WTC11 (cell line): ENCODE results near the gene CST9. TPM values are rescaled to one million over a fixed set of nuclear protein-coding genes. Genes with fewer than 3 reads are reported as not detected.

Source experiments
- ATAC-seq: fragments of 200-7000 bp; cut with Tn5 transposase; 2 replicates; pipeline ENCODE4 v1.10.0; 2021; ENCODE audit warnings: mild to moderate bottlenecking, moderate library complexity
- CTCF ChIA-PET: fragments of 300-600 bp; sonication (Branson Sonifier 250); formaldehyde crosslinking; loops from one replicate; lab custom pipeline; 2021; ENCODE audit warnings: antibody characterized with exemption; lab: Charles Lee
- POLR2A ChIA-PET: fragments of 350-600 bp; sonication (Branson Sonifier 250); formaldehyde crosslinking; loops from one replicate; lab custom pipeline; 2021; ENCODE audit warnings: antibody characterized with exemption; lab: Charles Lee
- DNase-seq: peaks from one replicate; pipeline ENCODE4 v3.0.0; 2021; ENCODE audit warnings: low spot score
- H3K27ac Mint-ChIP-seq: 2 replicates; pipeline ENCODE4 v1.8.0; 2021; ENCODE audit warnings: mixed read lengths
- H3K27me3 Mint-ChIP-seq: 2 replicates; pipeline ENCODE4 v1.8.0; 2021; ENCODE audit warnings: low read depth, mild to moderate bottlenecking, moderate library complexity, mixed read lengths
- H3K36me3 Mint-ChIP-seq: 2 replicates; pipeline ENCODE4 v1.8.0; 2021; ENCODE audit warnings: mixed read lengths
- H3K4me1 Mint-ChIP-seq: 2 replicates; pipeline ENCODE4 v1.8.0; 2022; ENCODE audit warnings: mixed read lengths
- H3K4me3 Mint-ChIP-seq: 2 replicates; pipeline ENCODE4 v1.8.0; 2021; ENCODE audit warnings: mild to moderate bottlenecking, moderate library complexity, mixed read lengths
- H3K9me3 Mint-ChIP-seq: 2 replicates; pipeline ENCODE4 v1.8.0; 2021; ENCODE audit warnings: mixed read lengths
- CBFB ChIP-seq: sonication (generic); formaldehyde crosslinking; IDR thresholded peaks from 2 replicates; pipeline ENCODE4 v1.8.1; 2022; ENCODE audit warnings: mild to moderate bottlenecking, low read depth, missing genetic modification reagents
- CREB1 ChIP-seq: sonication (generic); formaldehyde crosslinking; IDR thresholded peaks from 2 replicates; pipeline ENCODE4 v1.8.0; 2023; ENCODE audit warnings: mild to moderate bottlenecking, missing genetic modification reagents
- E2F4 ChIP-seq: sonication (generic); formaldehyde crosslinking; IDR thresholded peaks from 2 replicates; pipeline ENCODE4 v1.8.1; 2022; ENCODE audit warnings: low read depth, mild to moderate bottlenecking, moderate library complexity, missing genetic modification reagents, borderline replicate concordance
- ERG ChIP-seq: fragments of 250-450 bp; sonication (Bioruptor Pico); IDR thresholded peaks from 2 replicates; pipeline ENCODE4 v1.8.0; 2021; ENCODE audit warnings: mild to moderate bottlenecking
- ETV6 ChIP-seq: sonication (generic); formaldehyde crosslinking; IDR thresholded peaks from 2 replicates; pipeline ENCODE4 v1.8.1; 2022; ENCODE audit warnings: mild to moderate bottlenecking, missing genetic modification reagents
- FOXJ3 ChIP-seq: sonication (generic); formaldehyde crosslinking; IDR thresholded peaks from 2 replicates; pipeline ENCODE4 v1.9.0; 2021; ENCODE audit warnings: missing genetic modification reagents, mild to moderate bottlenecking, borderline replicate concordance
- HMGA2 ChIP-seq: fragments of 250-450 bp; sonication (Bioruptor Pico); IDR thresholded peaks from 2 replicates; pipeline ENCODE4 v1.4.0; 2021; ENCODE audit warnings: mild to moderate bottlenecking, moderate library complexity
- HMGXB4 ChIP-seq: sonication (generic); formaldehyde crosslinking; IDR thresholded peaks from 2 replicates; pipeline ENCODE4 v1.8.1; 2023; ENCODE audit warnings: mild to moderate bottlenecking, moderate library complexity, missing genetic modification reagents
- IRF2 ChIP-seq: sonication (generic); formaldehyde crosslinking; IDR thresholded peaks from 2 replicates; pipeline ENCODE4 v1.8.0; 2022; ENCODE audit warnings: low read depth, missing genetic modification reagents, borderline replicate concordance
- JUN ChIP-seq: sonication (generic); formaldehyde crosslinking; IDR thresholded peaks from 2 replicates; pipeline ENCODE4 v1.8.0; 2023; ENCODE audit warnings: mild to moderate bottlenecking, missing genetic modification reagents
- KAT7 ChIP-seq: sonication (generic); formaldehyde crosslinking; IDR thresholded peaks from 2 replicates; pipeline ENCODE4 v1.8.1; 2023; ENCODE audit warnings: missing genetic modification reagents, mild to moderate bottlenecking, borderline replicate concordance
- MLX ChIP-seq: sonication (generic); formaldehyde crosslinking; IDR thresholded peaks from 2 replicates; pipeline ENCODE4 v1.8.1; 2023; ENCODE audit warnings: mild to moderate bottlenecking, missing genetic modification reagents, moderate library complexity
- MXD4 ChIP-seq: fragments of 250-450 bp; sonication (Bioruptor Pico); IDR thresholded peaks from 2 replicates; pipeline ENCODE4 v1.8.0; 2021; ENCODE audit warnings: mild to moderate bottlenecking, moderate library complexity, borderline replicate concordance
- NFE2L1 ChIP-seq: sonication (generic); formaldehyde crosslinking; IDR thresholded peaks from 2 replicates; pipeline ENCODE4 v1.8.1; 2023; ENCODE audit warnings: missing genetic modification reagents
- NFYB ChIP-seq: sonication (generic); formaldehyde crosslinking; conservative IDR thresholded peaks from 2 replicates; pipeline ENCODE4 v1.8.0; 2022; ENCODE audit warnings: low read depth, missing genetic modification reagents
- NR2C2 ChIP-seq: sonication (generic); formaldehyde crosslinking; IDR thresholded peaks from 2 replicates; pipeline ENCODE4 v1.8.0; 2022; ENCODE audit warnings: mild to moderate bottlenecking, missing genetic modification reagents
- RORB ChIP-seq: fragments of 250-450 bp; sonication (Bioruptor Pico); IDR thresholded peaks from 2 replicates; pipeline ENCODE4 v1.9.0; 2021; ENCODE audit warnings: mild to moderate bottlenecking
- SMAD3 ChIP-seq: sonication (generic); formaldehyde crosslinking; IDR thresholded peaks from 2 replicates; pipeline ENCODE4 v1.8.0; 2022; ENCODE audit warnings: missing genetic modification reagents, mild to moderate bottlenecking, borderline replicate concordance
- SOX15 ChIP-seq: fragments of 250-450 bp; sonication (Bioruptor Pico); IDR thresholded peaks from 2 replicates; pipeline ENCODE4 v1.9.0; 2021; ENCODE audit warnings: mild to moderate bottlenecking
- SP1 ChIP-seq: sonication (generic); formaldehyde crosslinking; conservative IDR thresholded peaks from 2 replicates; pipeline ENCODE4 v1.8.1; 2022; ENCODE audit warnings: missing genetic modification reagents
- TP53 ChIP-seq: sonication (generic); formaldehyde crosslinking; IDR thresholded peaks from 2 replicates; pipeline ENCODE4 v1.8.1; 2023; ENCODE audit warnings: mild to moderate bottlenecking, missing genetic modification reagents
- ZNF121 ChIP-seq: sonication (generic); formaldehyde crosslinking; IDR thresholded peaks from 2 replicates; pipeline ENCODE4 v1.8.0; 2023; ENCODE audit warnings: missing genetic modification reagents
- ZNF138 ChIP-seq: sonication (generic); formaldehyde crosslinking; conservative IDR thresholded peaks from 2 replicates; pipeline ENCODE4 v1.8.1; 2022; ENCODE audit warnings: mild to moderate bottlenecking, moderate library complexity, missing genetic modification reagents
- ZSCAN18 ChIP-seq: fragments of 250-450 bp; sonication (Bioruptor Pico); IDR thresholded peaks from 2 replicates; pipeline ENCODE4 v2.1.2; 2022; ENCODE audit warnings: mild to moderate bottlenecking, moderate library complexity
- total RNA-seq: library from RNA; stranded (reverse); gene quantifications from 3 replicates; pipeline ENCODE4 v1.2.3, GENCODE V29; 2021

The CST9 gene
- total RNA-seq, 1 experiment from 2014 or later = not detected

- ATAC-seq = no peak
Observed at GRCh38 chr20:23564927-23565326, 40.8 kb downstream of the CST9 start.

GRCh38 chr20:23562721-23563342 lies 42.9 kb downstream of the CST9 start:
- TF ChIP-seq SMAD3 (CRISPR knock-in tag) (no peak), NFE2L1 (CRISPR knock-in tag) (no peak), ZSCAN18 (CRISPR knock-in tag) (no peak), ZNF138 (no peak), ERG (no peak), NFYB (CRISPR knock-in tag) (no peak), JUN (CRISPR knock-in tag) (no peak), MXD4 (CRISPR knock-in tag) (no peak), SOX15 (CRISPR knock-in tag) (no peak)
- Mint-ChIP-seq H3K4me3 (no peak overlapping the region), H3K27me3 (peaks cover 7% of the 10 kb centered on the region), H3K9me3 (peaks cover 49% of the 10 kb centered on the region), H3K27ac (no peak overlapping the region), H3K4me1 (no peaks in the 10 kb centered on the region), H3K36me3 (peaks cover 39% of the 10 kb centered on the region)
- DNase-seq (no peak), ATAC-seq (no peak)
- ChIA-PET POLR2A (no interaction called here), CTCF (no interaction called here)

More at GRCh38 chr20:23564927-23565326, 40.8 kb downstream of the CST9 start:
- Mint-ChIP-seq H3K27ac (no peak overlapping the region), H3K4me1 (no peaks in the 10 kb centered on the region), H3K4me3 (no peak overlapping the region), H3K36me3 (peaks cover 21% of the 10 kb centered on the region), H3K9me3 (peaks cover 31% of the 10 kb centered on the region), H3K27me3 (peaks cover 6% of the 10 kb centered on the region)
- ChIA-PET POLR2A (no interaction called here), CTCF (no interaction called here)
- no peak for DNase-seq
- TF ChIP-seq TP53 (no peak), RORB (CRISPR knock-in tag) (no peak), ETV6 (CRISPR knock-in tag) (no peak), HMGA2 (no peak), KAT7 (CRISPR knock-in tag) (no peak), CBFB (CRISPR knock-in tag) (no peak), ZSCAN18 (CRISPR knock-in tag) (no peak), MLX (no peak), IRF2 (CRISPR knock-in tag) (no peak), NR2C2 (CRISPR knock-in tag) (no peak), FOXJ3 (CRISPR knock-in tag) (no peak), HMGXB4 (CRISPR knock-in tag) (no peak), ZNF121 (no peak), CREB1 (CRISPR knock-in tag) (no peak), SP1 (no peak), E2F4 (CRISPR knock-in tag) (no peak)
